ENCODE data around the gene RAB9A.
"Not testable (repeated sequence)": the region's sequence is repeated elsewhere in the genome, so short reads cannot be mapped to it uniquely, and the experiment has no call there.

The RAB9A gene

DNA sequence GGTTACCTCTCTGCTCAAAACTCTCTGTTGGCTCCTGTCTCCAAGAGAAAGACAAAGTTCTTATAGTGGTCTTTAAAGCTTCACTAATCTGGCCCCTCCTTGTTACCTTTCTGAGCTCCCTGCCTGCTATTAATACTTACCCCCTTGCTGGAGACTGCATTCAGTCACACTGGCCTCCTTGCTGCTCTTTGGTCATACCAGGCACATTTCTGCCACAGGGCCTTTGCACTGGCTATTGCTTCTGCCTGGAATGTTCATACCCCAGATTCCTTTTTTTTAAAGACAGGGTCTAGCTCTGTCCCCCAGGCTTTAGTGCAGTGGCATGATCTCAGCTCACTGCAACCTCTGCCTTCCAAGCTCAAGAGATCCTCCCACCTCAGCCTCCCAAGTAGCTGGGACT is 15.9 kb upstream of the RAB9A start:
- H3K9me3 ChIP-seq (ENCODE audit: insufficient read depth, low read depth, low read length) = no peaks in the 10 kb centered on the region
- no peaks in the 10 kb centered on the region for H3K36me3 ChIP-seq (ENCODE audit: insufficient read depth, low read length)
- no peak overlapping the region for H3K9ac ChIP-seq (ENCODE audit: low read depth, low read length, poor library complexity, severe bottlenecking)
- H3K4me2 ChIP-seq (ENCODE audit: low read depth, low read length, poor library complexity, severe bottlenecking) = no peak overlapping the region
- H3K4me1 ChIP-seq (ENCODE audit: insufficient read depth, low read length, poor library complexity, severe bottlenecking) = no peaks in the 10 kb centered on the region
- no peaks in the 10 kb centered on the region for H3K9me2 ChIP-seq (replicated peaks; ENCODE audit: low read depth, low read length)
- H2AFZ ChIP-seq (ENCODE audit: low read length) = no peak overlapping the region
- TF ChIP-seq, protein P1, sequence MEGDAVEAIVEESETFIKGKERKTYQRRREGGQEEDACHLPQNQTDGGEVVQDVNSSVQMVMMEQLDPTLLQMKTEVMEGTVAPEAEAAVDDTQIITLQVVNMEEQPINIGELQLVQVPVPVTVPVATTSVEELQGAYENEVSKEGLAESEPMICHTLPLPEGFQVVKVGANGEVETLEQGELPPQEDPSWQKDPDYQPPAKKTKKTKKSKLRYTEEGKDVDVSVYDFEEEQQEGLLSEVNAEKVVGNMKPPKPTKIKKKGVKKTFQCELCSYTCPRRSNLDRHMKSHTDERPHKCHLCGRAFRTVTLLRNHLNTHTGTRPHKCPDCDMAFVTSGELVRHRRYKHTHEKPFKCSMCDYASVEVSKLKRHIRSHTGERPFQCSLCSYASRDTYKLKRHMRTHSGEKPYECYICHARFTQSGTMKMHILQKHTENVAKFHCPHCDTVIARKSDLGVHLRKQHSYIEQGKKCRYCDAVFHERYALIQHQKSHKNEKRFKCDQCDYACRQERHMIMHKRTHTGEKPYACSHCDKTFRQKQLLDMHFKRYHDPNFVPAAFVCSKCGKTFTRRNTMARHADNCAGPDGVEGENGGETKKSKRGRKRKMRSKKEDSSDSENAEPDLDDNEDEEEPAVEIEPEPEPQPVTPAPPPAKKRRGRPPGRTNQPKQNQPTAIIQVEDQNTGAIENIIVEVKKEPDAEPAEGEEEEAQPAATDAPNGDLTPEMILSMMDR (conservative IDR thresholded peaks at IDR 0.05; ENCODE audit: low read length) = no peak
- TF ChIP-seq EZH2phosphoT487 (IDR thresholded peaks at IDR 0.05; ENCODE audit: borderline replicate concordance) = no peak
- no peak overlapping the region for H3K4me3 ChIP-seq (ENCODE audit: low read length, poor library complexity, severe bottlenecking)
- no peaks in the 10 kb centered on the region for H4K20me1 ChIP-seq (ENCODE audit: insufficient read depth, low read length, poor library complexity, severe bottlenecking)
- no peaks in the 10 kb centered on the region for H3K27me3 ChIP-seq (ENCODE audit: insufficient read depth, low read length, poor library complexity, severe bottlenecking)
- H3K79me2 ChIP-seq (ENCODE audit: insufficient read depth, low read length) = no peaks in the 10 kb centered on the region
- H3F3A ChIP-seq (ENCODE audit: low read depth) = no peaks in the 10 kb centered on the region

DNA sequence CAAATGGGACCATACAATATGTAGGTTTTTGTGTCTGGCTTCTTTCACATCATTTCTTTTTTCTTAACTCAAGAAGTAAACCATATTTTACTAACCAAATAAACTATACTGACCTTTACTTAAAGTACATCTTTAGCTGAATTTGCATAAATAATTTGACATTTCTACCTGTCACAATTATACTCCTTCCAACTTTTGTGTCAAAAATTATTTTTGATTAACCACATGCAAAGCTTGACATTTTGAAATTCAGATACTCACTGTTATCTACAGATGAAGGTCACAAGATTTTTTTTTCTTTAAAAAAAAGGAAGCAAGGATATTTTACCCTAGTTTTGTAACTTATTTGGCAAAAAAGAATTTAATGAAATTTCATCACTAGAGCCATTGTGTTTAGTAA is 12.0 kb upstream of the RAB9A start:
- Histone ChIP-seq H4K20me1 (ENCODE audit: insufficient read depth, low read length, poor library complexity, severe bottlenecking) (no peaks in the 10 kb centered on the region), H3F3A (ENCODE audit: low read depth) (no peaks in the 10 kb centered on the region), H3K79me2 (ENCODE audit: insufficient read depth, low read length) (no peaks in the 10 kb centered on the region), H3K4me1 (ENCODE audit: insufficient read depth, low read length, poor library complexity, severe bottlenecking) (peaks cover 3% of the 10 kb centered on the region), H3K4me3 (ENCODE audit: low read length, poor library complexity, severe bottlenecking) (no peak overlapping the region), H3K36me3 (ENCODE audit: insufficient read depth, low read length) (no peaks in the 10 kb centered on the region), H3K9ac (ENCODE audit: low read depth, low read length, poor library complexity, severe bottlenecking) (no peak overlapping the region), H3K9me2 (replicated peaks; ENCODE audit: low read depth, low read length) (no peaks in the 10 kb centered on the region), H3K27me3 (ENCODE audit: insufficient read depth, low read length, poor library complexity, severe bottlenecking) (no peaks in the 10 kb centered on the region), H3K4me2 (ENCODE audit: low read depth, low read length, poor library complexity, severe bottlenecking) (no peak overlapping the region), H3K9me3 (ENCODE audit: insufficient read depth, low read depth, low read length) (no peaks in the 10 kb centered on the region), H2AFZ (ENCODE audit: low read length) (no peak overlapping the region)
- TF ChIP-seq, protein P1 (conservative IDR thresholded peaks at IDR 0.05; ENCODE audit: low read length) = no peak

DNA sequence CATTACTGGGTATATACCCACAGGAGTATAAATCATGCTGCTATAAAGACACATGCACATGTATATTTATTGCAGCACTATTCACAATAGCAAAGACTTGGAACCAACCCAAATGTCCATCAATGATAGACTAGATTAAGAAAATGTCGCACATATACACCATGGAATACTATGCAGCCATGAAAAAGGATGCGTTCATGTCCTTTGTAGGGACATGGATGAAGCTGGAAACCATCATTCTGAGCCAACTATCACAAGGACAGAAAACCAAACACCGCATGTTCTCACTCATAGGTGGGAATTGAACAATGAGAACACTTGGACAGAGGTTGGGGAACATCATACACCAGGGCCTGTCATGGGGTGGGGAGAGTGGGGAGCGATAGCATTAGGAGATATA is 9.2 kb upstream of the RAB9A start:
- H3K4me3 ChIP-seq (ENCODE audit: low read length, poor library complexity, severe bottlenecking); H3K9ac ChIP-seq (ENCODE audit: low read depth, low read length, poor library complexity, severe bottlenecking); H2AFZ ChIP-seq (ENCODE audit: low read length); H3K27me3 ChIP-seq (ENCODE audit: insufficient read depth, low read length, poor library complexity, severe bottlenecking); H3K36me3 ChIP-seq (ENCODE audit: insufficient read depth, low read length); H3K9me2 ChIP-seq (replicated peaks; ENCODE audit: low read depth, low read length); H3K4me2 ChIP-seq (ENCODE audit: low read depth, low read length, poor library complexity, severe bottlenecking); H3K9me3 ChIP-seq (ENCODE audit: insufficient read depth, low read depth, low read length); H4K20me1 ChIP-seq (ENCODE audit: insufficient read depth, low read length, poor library complexity, severe bottlenecking); H3F3A ChIP-seq (ENCODE audit: low read depth); H3K4me1 ChIP-seq (ENCODE audit: insufficient read depth, low read length, poor library complexity, severe bottlenecking); H3K79me2 ChIP-seq (ENCODE audit: insufficient read depth, low read length): not testable (repeated sequence)

DNA sequence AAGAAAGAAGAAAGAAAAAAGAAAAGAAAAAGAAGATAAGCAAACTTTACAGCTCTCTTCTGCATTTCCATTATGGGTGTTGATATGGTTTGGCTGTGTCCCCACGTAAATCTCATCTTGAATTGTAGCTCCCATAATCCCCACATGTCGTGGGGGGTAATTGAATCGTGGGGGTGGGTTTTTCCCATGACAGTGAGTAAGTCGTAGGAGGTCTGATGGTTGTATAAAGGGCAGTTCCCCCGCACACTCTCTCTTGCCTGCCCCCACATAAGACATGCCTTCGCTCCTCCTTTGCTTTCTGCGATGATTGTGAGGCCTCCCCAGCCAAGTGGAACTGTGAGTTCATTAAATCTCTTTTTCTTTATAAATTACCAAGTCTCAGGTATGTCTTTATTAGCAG is 7.3 kb upstream of the RAB9A start:
- H3K27me3 ChIP-seq (ENCODE audit: insufficient read depth, low read length, poor library complexity, severe bottlenecking) = no peaks in the 10 kb centered on the region
- no peaks in the 10 kb centered on the region for H3K9me2 ChIP-seq (replicated peaks; ENCODE audit: low read depth, low read length)

More for the DNA sequence above, 7.3 kb upstream of the RAB9A start:
- H3K36me3 ChIP-seq (ENCODE audit: insufficient read depth, low read length) = no peaks in the 10 kb centered on the region
- H3K79me2 ChIP-seq (ENCODE audit: insufficient read depth, low read length) = no peaks in the 10 kb centered on the region
- H3K4me1 ChIP-seq (ENCODE audit: insufficient read depth, low read length, poor library complexity, severe bottlenecking) = peaks cover 9% of the 10 kb centered on the region
- H3K9me3 ChIP-seq (ENCODE audit: insufficient read depth, low read depth, low read length) = no peaks in the 10 kb centered on the region
- H3K9ac ChIP-seq (ENCODE audit: low read depth, low read length, poor library complexity, severe bottlenecking) = no peak overlapping the region
- no peak overlapping the region for H3K4me3 ChIP-seq (ENCODE audit: low read length, poor library complexity, severe bottlenecking)
- H2AFZ ChIP-seq (ENCODE audit: low read length) = no peak overlapping the region
- no peaks in the 10 kb centered on the region for H3F3A ChIP-seq (ENCODE audit: low read depth)
- no peaks in the 10 kb centered on the region for H4K20me1 ChIP-seq (ENCODE audit: insufficient read depth, low read length, poor library complexity, severe bottlenecking)
- TF ChIP-seq, protein P1 (conservative IDR thresholded peaks at IDR 0.05; ENCODE audit: low read length) = no peak
- TF ChIP-seq EZH2phosphoT487 (IDR thresholded peaks at IDR 0.05; ENCODE audit: borderline replicate concordance) = no peak
- H3K4me2 ChIP-seq (ENCODE audit: low read depth, low read length, poor library complexity, severe bottlenecking) = no peak overlapping the region

Data from Loucy (cell line).